Muscle layer of colon (tissue), 2 donors: ENCODE measurements around the gene RAD23A.

Source experiments
- H3K27ac ChIP-seq: one replicate; pipeline ENCODE4 v1.7.0; 2013; ENCODE audit warnings: low read depth, mild to moderate bottlenecking, low read length, moderate library complexity
- H3K27me3 ChIP-seq, 2 donors: one replicate each; pipeline ENCODE4 v1.7.0; 2013; ENCODE audit warnings: low read length in 2 of 2, mild to moderate bottlenecking in 2 of 2; ENCODE audit not compliant: insufficient read depth in 2 of 2, control insufficient read depth in 1 of 2
- H3K36me3 ChIP-seq: one replicate; pipeline ENCODE4 v1.7.0; 2013; ENCODE audit warnings: mild to moderate bottlenecking, low read length; ENCODE audit not compliant: insufficient read depth
- H3K4me1 ChIP-seq: one replicate; pipeline ENCODE4 v1.7.0; 2013; ENCODE audit warnings: mild to moderate bottlenecking, low read length; ENCODE audit not compliant: insufficient read depth
- H3K4me3 ChIP-seq, 2 donors: one replicate each; pipeline ENCODE4 v1.7.0; 2013; ENCODE audit warnings: low read length in 2 of 2, low read depth in 1 of 2, mild to moderate bottlenecking in 1 of 2, moderate library complexity in 1 of 2
- H3K9ac ChIP-seq: one replicate; pipeline ENCODE4 v1.7.0; 2013; ENCODE audit warnings: low read length
- H3K9me3 ChIP-seq: one replicate; pipeline ENCODE4 v1.7.0; 2013; ENCODE audit warnings: mild to moderate bottlenecking, low read length
- donor health status: abdominal sarcoma.
- donor health status: Adenocarcinoma of cecum.

The RAD23A gene

DNA sequence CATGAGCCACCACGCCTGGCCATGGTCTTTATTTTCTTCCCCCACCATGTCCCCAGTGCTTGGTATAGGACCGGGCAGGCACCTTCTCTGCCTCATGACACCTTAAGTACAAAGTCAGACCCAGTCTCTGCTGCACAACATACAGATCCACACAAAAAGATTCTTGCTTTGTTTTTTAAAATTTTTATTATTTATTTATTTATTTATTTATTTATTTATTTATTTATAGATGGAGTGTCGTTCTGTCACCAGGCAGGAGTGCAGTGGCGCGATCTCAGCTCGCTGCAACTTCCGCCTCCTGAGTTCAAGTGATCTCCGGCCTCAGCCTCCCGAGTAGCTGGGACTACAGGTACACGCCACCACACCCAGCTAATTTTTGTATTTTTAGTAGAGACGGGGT, 47.1 kb downstream of the RAD23A start:
- Histone ChIP-seq H3K4me3 (no peak overlapping the region), H3K27me3 (no peaks in the 10 kb centered on the region), H3K27ac (no peak overlapping the region), H3K36me3 (no peaks in the 10 kb centered on the region), H3K9ac (no peak overlapping the region), H3K4me1 (peaks cover 5% of the 10 kb centered on the region), H3K9me3 (no peaks in the 10 kb centered on the region)

DNA sequence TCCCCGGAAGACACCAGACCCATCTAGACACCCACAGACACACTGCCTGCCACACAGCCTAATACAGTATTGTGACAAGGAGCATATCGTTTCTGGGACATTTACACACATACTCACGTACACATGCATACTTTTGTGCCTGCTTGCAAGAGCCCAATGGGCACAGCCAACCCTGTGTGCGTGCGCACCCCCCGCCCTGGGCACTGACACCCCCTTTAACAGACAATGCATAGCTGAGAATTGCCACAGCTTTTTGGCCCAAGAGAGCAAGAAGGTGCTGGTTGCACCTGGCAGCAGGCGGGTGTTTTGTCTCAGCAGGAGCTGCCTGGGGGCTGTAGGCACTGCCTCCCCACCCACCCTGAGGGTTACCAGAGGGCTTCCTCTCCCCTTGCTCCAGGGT, 47.9 kb downstream of the RAD23A start:
- H3K4me3 ChIP-seq: no peak overlapping the region
- H3K36me3 ChIP-seq: peaks cover 2% of the 10 kb centered on the region
- no peaks in the 10 kb centered on the region for H3K27me3 ChIP-seq
- peaks cover 13% of the 10 kb centered on the region for H3K4me1 ChIP-seq
- no peaks in the 10 kb centered on the region for H3K9me3 ChIP-seq
- H3K27ac ChIP-seq: peak overlapping the region; percentile 6
- no peak overlapping the region for H3K9ac ChIP-seq

DNA sequence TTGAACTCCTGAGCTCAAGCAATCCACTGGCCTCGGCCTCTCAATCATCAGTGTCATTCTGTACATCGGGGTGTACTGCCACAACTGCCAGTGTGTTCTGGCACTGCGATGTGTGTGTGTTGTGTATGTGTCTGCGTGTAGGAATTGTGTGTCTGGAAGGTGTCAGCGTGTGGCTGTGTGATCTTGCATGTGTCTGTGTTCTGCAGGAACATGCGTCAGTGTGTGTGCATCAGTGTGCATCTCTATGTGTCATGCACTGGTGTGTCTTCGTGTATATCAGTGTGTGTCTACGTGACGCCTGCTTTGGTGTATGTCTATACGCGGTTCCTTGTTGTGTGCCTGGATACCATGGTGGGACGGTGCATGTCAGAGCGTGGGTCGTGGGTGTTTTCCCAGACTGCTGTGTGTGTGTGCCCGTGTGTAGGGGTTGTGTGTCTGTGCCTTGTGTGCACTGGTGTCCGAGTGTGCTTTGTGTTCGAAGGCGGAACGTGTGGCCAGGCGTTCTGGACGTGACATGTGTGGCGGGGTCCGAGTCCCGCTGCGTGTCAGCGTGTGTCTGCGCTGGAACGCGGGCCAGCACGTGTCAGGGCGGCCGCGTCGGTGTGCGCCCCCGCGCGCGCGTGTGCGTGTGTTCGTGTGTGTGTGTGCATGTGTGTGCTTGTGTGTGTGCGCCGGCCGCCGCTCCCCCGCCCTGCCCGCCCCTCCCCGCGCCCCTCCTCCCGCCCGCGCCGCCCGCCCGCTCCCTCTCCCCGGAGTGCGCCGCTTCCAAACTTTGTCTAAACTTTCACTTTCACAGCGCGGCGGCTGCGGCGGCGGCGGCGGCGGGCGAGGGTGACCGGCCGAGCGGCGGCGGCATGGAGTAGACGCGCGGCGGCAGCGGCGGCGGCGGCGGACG, 49.3 kb downstream of the RAD23A start, which contains the start of gene NFIX:
TSS of gene NFIX (plus strand) at position 775 of the 895 bp plus-strand sequence. CDS start 363 bp downstream, outside the sequence.
- peaks cover 24% of the 10 kb centered on the region for H3K4me1 ChIP-seq
- H3K27me3 ChIP-seq: no peaks in the 10 kb centered on the region
- H3K9ac ChIP-seq: peak within 1 kb of the TSS; percentile 49
- H3K9me3 ChIP-seq: no peaks in the 10 kb centered on the region
- H3K27ac ChIP-seq: peak within 1 kb of the TSS; percentile 99
- peaks cover 13% of the 10 kb centered on the region for H3K36me3 ChIP-seq
- peak within 1 kb of the TSS; percentile 85 to 92 for H3K4me3 ChIP-seq

DNA sequence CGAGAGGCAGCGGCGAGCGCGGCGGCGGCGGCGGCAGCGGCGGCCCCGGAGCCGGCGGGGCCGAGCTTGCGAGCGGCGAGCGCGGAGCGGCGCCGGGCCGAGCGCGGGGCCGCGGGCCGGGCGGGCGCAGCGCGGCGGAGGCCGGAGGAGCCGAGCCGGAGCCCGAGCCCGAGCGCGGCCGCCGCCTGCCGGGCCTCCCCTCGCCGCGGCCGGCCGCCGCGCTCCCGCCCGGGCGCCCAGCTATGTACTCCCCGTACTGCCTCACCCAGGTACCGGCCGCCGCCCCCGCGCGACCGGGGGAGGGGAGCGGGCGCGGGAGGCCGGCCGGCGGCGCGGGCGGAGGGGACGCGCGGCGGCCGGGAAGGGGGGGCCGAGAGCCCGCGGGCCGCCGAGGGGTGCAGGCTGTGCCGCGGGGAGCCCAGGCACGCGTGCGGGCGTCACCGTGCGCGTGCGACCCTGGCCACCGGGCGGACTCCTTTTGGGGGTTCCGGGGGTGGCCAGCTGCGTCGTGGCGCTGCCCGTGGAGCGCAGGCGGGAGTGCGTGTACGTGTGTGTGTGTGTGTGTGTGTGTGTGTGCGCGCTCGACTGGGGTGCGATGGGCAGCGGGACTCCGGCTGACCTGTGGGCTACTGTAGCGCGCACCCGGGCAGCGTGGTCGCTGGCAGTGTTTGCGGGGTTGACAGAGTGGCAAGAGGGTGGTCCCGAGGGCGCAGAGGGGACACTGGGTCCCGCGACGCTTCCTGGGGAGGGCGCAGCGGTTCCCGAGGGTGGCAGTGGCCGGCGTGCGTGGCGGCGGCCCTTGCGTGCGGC, 50.1 kb downstream of the RAD23A start:
- Histone ChIP-seq H3K9ac (peak overlapping the region; percentile 49), H3K27ac (peak overlapping the region; percentile 99), H3K4me3 (peak overlapping the region; percentile 85 to 92), H3K27me3 (no peaks in the 10 kb centered on the region), H3K4me1 (peaks cover 33% of the 10 kb centered on the region), H3K9me3 (no peaks in the 10 kb centered on the region), H3K36me3 (peaks cover 13% of the 10 kb centered on the region)

DNA sequence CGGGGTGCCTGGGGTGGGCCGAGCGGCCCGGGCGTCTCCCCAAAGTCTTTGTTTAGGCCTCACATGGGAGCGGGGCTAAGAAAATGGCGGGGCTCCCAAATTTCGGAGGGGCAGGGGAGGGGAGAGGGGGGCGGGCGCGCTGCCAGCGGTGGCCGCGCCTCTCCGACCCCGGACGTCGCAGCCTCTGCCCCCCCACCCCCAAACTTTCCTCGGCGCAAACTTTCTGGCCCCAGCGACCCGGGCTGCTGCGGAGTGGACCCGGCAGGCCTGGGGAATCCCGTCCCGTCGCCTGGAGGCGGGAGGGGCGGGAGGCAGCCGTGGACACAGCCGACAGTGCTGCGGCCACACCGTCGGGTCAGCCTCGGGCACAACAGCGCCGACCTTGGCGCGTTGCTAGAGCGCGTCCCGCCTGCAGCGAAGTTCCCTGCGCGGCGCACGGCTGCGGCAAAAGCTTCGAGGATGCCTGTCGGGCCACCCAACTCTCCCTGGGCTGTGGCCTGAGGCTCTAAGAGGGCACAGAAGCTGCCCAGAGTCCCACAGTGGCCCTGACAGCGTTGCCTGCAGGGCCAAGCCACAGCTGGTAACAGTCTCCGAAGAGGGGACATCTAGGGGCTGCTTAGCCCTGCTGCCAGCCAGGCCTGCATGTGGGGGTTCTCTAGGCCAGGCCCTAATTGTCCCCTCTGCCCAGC, 50.9 kb downstream of the RAD23A start:
- H3K36me3 ChIP-seq: peaks cover 13% of the 10 kb centered on the region
- H3K9me3 ChIP-seq: no peaks in the 10 kb centered on the region
- H3K27ac ChIP-seq: peak overlapping the region; percentile 99
- H3K9ac ChIP-seq: peak overlapping the region; percentile 49
- peak overlapping the region; percentile 85 to 92 for H3K4me3 ChIP-seq
- no peaks in the 10 kb centered on the region for H3K27me3 ChIP-seq
- peaks cover 39% of the 10 kb centered on the region for H3K4me1 ChIP-seq

DNA sequence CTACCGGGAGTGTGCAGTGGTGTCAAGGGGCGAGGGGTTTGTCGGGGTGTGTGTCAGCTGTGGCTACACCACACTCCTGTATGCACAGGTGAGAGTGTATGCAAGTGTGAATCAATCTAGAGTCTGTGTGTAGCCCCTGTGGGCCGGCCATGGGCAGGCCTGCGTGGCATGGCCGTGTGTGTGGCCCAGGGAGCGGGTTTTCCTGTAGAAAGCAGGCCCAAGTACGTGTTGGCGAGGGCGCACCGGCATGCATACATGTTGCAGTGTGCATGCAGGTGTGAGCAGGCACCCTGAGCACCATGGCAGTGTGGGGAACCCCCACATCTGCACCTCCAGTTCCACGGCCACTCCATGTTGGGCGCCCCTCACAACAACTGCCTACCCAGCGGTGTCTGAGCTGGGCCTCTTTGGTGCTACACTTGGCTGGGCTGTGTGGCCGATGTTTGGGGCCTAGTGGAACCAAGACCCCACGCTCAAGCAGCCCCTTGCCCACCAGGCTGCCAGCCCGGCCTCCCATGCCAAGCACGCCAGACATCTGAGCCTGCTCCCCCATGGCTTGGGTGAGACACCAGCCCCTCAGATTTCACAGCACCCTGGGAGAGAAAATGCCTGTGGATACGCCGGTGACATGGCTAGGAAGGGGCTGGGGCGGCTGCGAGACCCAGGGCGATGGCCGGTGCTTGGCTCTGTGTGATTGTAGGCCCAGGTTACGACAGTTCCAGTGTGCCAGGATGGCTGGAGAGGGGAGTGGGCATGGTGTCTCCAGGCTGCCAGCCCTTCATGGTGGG, 51.7 kb downstream of the RAD23A start:
- Histone ChIP-seq H3K9ac (peak overlapping the region; percentile 49), H3K27me3 (no peaks in the 10 kb centered on the region), H3K36me3 (peaks cover 13% of the 10 kb centered on the region), H3K27ac (peak overlapping the region; percentile 99), H3K4me3 (peak overlapping the region; percentile 85 to 92), H3K9me3 (no peaks in the 10 kb centered on the region), H3K4me1 (peaks cover 43% of the 10 kb centered on the region)

DNA sequence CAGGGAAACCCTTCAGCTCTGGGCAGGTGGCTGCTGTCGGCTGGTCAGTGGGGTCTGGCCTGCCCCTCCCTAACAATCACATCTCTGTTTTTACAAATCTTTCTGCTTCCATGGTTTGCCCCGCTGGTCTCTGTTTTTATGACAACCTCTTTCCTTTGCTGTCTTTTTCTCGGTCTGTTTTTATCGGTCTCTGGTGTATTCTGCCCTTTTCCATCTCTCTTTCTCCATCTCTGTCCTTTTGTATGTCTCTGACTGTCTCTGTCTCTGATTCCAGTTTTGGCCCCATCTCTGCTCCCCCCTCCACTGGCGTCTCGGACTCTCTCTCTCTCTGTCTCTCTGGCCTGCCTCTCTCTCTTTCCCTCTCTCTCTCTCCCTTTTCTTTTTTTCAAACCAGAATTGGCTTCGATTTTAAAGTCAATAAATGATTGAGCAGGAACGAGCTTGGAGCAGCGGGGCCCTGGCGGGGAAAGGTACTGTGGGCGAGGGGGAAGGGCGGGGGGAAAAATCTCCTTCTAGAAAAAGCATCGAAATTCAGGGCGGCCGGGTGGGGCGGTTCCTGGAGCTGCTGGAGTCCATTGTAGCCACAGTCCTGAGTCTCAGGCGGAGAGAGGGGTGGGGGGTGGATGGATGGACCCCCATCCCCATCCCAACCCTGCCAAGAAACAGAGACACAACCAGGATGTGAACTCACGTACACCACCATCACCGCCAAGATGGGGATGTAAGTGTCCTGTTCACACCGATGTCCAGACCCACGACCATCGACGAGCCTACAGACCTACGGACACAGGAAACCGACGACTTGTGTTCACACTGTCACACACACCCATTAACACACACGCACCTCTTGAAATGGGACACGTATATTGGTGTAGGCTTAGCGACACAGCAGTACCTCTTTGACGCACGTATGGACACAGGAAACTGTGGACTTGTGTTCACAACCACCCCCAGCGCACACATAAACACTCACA, 52.6 kb downstream of the RAD23A start:
- Histone ChIP-seq H3K27ac (peak overlapping the region; percentile 99), H3K9ac (peak overlapping the region; percentile 49), H3K9me3 (no peaks in the 10 kb centered on the region), H3K4me3 (peak overlapping the region in 1 of 2 donors; percentile 85), H3K36me3 (peaks cover 13% of the 10 kb centered on the region), H3K4me1 (peaks cover 50% of the 10 kb centered on the region), H3K27me3 (no peaks in the 10 kb centered on the region)

DNA sequence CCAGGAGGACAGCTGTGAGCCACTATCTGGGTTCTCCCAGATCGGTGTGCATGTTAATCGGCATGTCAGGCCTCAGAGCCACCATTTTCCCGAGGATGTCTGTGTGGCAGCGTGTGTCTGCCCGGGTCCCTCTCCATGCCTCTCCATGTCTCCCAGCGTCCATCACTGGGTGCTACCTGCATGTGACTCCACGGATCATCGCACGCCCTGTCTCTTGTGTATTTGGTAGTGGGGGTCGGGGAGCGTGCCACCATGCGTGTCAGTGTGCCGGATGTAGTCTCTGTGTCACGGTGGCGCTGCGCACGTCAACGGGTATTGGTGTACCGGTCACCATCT, 55.5 kb downstream of the RAD23A start:
- Histone ChIP-seq H3K9ac (peak overlapping the region; percentile 12), H3K36me3 (peaks cover 13% of the 10 kb centered on the region), H3K4me1 (peaks cover 78% of the 10 kb centered on the region), H3K9me3 (no peaks in the 10 kb centered on the region), H3K27ac (peak overlapping the region; percentile 93), H3K4me3 (peak overlapping the region in 1 of 2 donors; percentile 55), H3K27me3 (no peaks in the 10 kb centered on the region)

DNA sequence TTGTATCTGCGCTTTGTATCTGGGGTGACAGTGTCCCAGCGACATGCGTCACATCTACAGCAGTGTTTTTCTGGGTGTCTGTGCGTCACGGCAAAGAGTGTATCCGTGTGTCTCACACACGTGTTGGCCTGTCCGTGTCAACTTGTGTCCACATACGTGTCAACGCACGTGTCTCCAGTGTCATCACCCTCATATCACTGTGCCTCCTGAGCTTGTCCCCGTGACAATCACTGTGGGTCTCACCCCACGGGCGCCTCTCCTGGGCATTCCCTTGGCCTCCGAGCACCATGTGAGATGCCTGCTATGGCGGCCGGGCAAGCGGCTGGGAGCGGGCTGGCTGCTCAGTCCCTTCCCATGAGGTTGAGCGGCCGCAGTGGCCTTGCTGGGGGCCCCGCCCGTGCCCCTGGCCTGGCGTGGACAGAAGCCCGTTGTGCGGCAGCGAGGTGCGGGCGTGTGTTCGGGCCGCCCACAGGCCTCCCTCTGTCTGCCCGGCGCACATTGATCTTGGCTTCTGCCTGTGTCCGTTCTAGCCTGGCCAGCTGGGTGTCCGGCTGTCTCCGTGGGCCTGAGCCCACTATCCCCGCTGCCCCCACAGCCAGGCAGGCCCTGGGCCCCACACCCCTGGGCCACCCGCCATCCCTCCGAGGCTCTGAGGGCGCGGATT, 56.0 kb downstream of the RAD23A start:
- Histone ChIP-seq H3K27me3 (no peaks in the 10 kb centered on the region), H3K4me3 (peak overlapping the region; percentile 46 to 55), H3K27ac (peak overlapping the region; percentile 93), H3K36me3 (peaks cover 13% of the 10 kb centered on the region), H3K9me3 (no peaks in the 10 kb centered on the region), H3K4me1 (peaks cover 83% of the 10 kb centered on the region), H3K9ac (peak overlapping the region; percentile 10)
